ENCODE data around the gene ZSCAN20.

Gene ZSCAN20

DNA sequence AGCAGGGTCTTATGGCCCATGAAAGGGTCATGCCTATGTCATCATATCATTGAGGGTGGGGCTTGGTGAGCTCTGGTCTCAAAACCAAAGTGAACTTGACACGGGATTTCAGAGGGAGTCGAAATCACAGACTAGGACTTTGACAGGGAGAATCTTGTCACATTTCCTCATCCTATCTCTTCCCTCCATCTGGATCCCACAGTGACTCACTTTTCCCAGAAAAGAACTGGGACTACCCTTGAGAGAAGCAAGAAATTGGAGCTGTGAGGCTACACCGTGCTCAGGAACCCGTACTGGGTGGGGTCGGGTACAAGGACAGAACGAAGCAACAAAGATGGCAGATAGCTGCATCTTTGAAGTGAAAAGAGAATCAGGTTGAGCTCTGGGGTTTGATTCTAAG is 69.5 kb downstream of the ZSCAN20 start:
- no peak for DNase-seq

Measured in DMS53 (cell line).